ENCODE data around the gene SLC22A15.

SLC22A15 gene

DNA sequence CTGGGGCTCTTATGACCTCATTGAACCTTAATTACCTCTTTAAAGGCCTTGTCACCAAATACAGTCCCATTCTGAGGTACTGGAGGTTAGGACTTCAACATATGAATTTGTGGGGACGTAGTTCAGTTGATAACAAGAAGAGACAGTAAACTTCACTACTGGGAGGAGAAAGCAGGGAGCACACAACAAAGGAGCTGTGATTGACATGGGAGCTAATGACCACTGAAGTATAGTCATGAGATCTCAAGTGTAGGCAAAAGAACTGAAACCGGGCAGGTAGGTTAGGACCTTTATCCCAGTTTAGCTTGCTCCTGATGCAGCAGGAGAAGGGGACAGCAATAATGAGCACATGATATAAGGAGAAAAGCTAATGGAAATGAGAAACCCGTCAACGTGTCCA, 123.1 kb downstream of the SLC22A15 start:
- DNase-seq (ENCODE audit: low read depth in 2 of 3, low spot score in 2 of 3): no peak

DNA sequence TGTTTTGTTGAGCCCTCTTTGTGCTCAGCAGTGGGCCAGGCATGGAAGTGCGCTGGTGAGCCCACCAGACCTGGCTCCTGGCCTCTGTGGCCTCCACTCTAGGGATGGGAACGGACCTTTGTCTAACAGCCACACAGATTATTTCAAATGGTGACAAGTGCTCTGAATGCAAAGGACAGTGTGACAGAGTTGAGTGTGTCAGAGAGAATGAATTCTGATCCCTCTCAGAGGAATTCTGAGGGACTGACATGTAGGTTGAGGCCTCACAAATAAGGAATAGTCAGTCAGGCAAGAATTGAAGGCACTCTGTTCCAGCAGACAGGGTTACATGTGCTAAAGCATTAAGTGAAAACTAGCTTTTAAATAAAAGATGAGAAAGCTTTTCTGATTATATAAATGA, 123.6 kb downstream of the SLC22A15 start:
- no peak for DNase-seq (ENCODE audit: low read depth in 2 of 3, low spot score in 2 of 3)

DNA sequence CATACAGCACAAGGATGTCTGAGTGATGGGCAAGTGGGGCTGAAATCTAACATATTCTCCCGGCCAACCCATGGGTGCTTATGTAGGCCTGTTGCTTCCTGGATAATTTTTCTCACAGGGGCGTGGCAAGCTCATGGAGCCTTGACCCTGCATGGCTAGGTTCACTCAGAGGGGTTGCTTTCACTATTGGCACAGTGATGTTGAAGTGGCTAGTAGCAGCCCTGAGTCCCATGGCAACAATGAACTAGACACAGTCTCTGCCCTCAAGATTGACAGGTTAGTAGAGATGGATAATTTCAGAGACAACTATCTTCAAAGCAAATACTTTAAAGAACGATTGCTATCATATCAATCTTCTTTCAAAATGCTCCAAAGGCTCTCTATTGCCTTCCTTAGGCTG, 128.4 kb downstream of the SLC22A15 start:
- DNase-seq (ENCODE audit: low read depth in 2 of 3, low spot score in 2 of 3): no peak

DNA sequence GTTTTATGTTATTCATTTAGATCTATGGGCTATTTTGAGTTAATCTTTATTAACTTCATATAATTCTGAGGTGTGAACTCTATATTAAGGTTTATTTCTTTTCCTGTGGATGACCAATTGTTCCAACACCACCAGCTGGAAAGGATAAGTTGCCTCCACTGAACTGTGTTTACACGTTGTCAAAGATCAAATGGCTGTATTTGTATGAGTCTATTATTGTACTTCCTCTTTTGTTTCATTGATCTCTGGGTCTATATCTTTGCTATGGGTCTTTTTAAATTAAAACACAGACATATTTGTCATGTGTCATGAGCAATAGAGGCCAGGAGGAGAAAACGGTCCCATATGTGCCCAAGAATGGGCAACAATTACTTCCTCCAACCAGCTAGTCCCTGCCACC, 129.7 kb downstream of the SLC22A15 start:
- no peak for DNase-seq (ENCODE audit: low read depth in 2 of 3, low spot score in 2 of 3)

DNA sequence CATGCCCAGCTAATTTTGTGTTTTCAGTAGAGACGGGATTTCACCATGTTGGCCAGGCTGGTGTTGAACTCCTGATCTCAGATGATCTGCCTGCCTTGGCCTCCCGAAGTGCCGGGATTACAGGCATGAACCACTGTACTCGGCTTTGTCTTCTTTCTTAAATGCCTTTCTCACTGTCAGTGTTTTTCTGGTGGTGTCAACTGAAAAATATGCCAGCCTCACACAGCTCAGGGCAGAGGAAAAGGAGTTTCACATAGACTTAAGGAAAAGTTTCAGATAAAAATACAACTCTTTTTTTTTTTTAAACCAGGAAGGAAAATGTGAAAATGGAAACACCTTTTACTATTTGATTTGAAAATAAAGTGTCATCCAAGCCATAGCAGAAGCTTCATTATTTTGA, 130.3 kb downstream of the SLC22A15 start:
- no peak for DNase-seq (ENCODE audit: low read depth in 2 of 3, low spot score in 2 of 3)

DNA sequence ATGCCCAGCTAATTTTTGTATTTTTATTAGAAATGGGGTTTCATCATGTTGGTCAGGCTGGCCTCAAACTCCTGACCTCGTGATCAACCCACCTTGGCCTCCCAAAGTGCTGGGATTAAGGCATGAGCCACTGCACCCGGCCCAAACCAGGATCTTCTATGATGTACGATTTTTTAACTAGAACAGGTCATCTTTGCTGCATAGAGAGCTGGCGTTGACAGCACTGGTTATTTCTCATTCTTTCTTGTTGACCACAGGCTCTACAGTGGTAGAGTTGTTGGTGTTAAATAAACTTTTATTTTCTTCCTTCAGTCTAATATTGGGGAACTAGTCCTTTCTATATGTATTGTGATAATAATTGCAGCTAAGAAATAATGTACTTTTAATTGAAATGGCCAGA, 131.1 kb downstream of the SLC22A15 start:
- no peak for DNase-seq (ENCODE audit: low read depth in 2 of 3, low spot score in 2 of 3)

DNA sequence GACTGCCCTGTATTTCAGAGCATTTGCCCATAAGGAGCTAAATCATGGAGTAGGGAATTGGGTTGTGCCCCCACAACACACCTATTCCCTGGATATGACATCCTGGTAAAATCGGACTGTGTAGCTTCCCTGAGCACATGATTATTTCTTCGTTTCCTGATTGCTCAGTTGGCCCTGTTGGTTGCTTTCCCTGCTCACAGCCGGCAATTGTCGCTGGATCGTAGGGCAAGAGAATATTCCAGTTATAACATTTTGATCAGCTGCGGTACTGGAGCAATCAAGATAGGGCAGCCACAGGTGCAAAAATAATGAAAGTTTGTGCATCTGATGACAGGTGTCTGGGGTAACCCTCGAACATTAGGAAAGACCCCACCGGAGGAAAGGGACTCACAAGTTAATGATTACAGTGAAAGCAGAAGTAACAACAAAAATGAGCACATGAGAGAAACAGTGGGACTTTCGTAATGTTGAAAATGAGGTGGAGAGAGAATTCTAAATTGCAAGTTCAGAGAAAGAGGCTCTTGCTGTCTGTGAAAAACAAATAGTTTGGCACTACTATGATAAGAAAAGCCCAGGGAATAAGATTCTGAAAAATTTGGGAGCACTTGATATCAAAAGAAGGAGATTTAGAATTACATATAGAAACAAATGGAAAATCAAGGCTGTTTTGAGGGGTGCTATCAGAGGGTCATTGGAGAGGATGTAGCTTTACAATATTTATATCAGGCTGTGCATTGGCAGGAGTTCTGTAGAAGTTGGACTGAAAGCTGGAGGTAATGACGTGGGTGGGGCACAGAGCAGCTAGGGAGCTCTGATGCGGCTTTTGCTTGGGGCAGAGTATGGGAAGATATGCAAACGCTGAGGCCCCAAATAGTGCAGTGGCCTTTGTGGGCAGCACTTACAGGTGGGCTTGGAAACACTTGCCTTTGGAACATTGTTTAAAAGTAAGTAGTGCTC, 134.5 kb downstream of the SLC22A15 start, which contains the start of gene MAB21L3:
Gene MAB21L3, plus strand, starts transcription at position 833 of the 957 bp plus-strand sequence. CDS start 1,217 bp downstream, outside the sequence.
- DNase-seq (ENCODE audit: low read depth in 2 of 3, low spot score in 2 of 3): no peak

DNA sequence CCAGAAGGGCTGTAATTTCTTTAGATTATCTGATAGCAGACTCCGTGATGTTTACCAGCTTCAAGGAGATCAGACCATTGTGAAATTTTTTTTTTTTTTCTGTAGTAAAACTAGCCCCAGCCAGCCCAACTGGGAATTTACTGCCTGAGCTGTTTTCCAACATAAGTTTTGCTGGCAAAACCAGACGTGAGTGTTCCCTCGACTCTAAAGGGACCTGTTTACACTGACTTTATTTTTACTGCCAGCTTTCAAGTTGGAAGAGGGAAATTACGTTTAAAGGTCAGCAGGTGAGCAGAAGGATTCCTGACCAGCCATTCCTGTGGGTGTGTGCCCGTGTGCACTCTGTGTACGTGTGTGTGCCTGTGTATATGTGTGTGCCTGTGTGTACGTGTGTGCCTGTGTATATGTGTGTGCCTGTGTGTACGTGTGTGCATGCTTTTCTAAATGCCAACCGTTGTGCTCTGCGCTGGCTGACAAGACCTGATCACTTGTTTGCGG, 135.3 kb downstream of the SLC22A15 start:
- no peak for DNase-seq (ENCODE audit: low read depth in 2 of 3, low spot score in 2 of 3)

DNA sequence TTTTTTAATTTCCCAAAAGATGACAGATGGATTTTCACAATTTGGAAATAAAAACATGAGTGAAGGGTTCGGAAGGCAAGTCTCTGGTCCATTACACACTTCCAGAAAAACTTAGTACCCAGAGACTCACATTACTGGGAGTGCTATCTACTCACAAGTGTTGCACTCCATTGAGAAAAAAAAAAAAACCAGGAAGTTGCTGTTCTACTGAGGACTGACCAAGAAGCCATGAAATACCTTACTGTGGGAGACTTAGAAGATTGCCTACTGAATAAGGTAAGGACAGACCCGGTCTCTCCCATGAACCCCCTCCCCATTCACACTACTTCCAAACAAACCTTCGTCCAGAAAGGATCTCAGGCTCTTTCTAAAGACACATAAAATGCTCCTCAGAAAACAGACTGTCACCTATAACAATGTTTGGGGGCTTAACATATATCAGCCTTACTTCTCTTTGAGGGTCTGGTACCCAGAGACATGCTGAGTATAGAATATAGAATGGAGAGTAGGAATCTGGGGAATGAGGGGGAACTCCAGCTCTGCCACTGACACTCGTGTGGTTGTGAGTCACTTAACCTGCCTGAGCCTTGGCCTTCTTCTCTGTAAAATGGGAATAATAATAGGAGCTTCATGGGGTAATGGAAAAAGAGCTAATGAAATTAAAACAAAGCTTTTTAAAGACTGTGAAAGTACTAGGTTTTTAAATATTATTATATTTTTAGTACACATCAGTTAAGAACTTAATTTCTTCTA, 136.3 kb downstream of the SLC22A15 start:
- no peak for DNase-seq (ENCODE audit: low read depth in 2 of 3, low spot score in 2 of 3)

DNA sequence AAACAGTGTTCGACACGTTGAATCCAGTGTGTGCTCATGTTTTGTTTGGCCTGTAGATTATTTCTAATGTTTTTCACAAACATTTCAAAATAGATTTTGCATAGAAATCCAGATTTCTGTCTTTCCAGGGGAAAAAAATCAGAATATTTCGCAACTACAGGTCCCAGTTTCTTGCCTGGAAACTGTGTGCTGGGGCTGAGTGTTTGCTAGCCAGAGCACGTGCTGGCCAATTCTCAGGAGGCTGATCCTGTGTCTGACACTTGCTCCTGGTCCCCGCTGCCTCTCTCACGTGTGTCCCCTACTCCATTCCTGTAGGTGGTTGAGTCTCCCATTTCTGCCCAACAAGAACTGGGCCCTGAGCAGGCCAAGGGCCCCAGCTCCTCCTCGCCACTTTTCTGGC, 137.3 kb downstream of the SLC22A15 start:
- DNase-seq (ENCODE audit: low read depth in 2 of 3, low spot score in 2 of 3): no peak

DNA sequence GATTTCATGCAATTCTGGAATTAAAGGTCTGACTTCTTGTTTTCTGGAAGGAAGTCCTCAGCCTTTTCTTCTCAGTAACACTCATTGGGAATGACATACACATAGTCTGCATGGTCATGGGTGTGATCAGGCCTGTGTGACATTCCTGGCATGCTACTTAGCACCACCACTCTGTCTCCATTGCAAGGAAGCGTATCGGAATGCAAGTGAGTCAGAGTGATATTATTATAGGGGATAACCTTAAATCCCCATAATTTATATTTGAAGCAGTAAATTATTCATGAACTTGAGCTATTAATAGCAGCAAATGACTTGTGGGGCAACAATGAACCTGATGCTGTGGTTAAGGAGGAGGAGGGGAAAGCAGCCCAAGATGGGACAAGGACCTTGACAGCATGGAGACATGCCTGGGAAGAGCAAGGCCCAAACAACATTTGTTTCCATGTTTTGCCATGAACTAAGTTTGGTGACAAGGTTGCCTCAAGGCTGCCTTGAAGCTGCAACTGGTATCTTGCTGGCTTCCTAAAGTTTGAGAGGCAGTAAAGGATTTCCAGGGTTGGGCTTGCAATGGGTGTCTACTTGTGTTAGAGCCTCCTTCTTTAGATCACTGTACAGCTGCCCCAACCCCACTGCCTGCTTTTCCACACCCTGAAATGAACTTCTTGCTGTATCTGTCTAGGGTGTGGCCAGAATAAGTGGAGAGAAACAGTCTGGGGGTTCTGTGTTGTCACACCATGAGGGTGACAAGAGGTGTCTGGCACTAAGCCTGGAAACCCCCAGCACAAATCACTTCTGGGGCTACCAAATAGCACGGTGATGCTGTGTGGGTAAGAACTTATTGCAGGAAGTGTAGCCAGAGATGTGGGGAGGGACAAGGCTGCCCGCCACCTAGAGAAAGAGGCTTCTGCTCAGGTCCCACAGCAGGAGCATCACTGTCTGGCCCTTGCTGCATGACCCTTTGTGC, 139.4 kb downstream of the SLC22A15 start:
- no peak for DNase-seq (ENCODE audit: low read depth in 2 of 3, low spot score in 2 of 3)

DNA sequence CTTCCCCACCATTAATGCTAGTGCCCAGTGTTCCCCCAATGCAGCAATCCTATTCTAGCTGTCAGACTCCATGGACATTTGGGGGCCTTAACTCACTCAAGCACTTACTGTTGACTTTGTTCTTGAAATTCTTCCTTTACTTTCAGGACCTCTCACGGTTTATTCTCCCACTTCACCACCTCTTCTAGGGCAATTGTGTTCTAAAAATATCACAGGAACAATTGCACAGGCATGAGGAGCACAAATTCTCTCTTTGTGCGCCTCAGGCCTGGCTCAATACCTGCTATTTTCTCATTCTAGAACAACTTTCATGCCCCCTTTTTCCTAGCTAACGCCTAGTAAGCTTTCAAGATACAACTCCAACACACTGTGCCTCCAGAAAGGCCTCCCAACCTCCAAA, 142.2 kb downstream of the SLC22A15 start:
- DNase-seq (ENCODE audit: low read depth in 2 of 3, low spot score in 2 of 3): no peak

All from activated CD8-positive, alpha-beta memory T cell treated with anti-CD3 and anti-CD28 coated beads for 48 hours (primary cell).